ENCODE results near the gene POU1F1. TPM values are rescaled to one million over a fixed set of nuclear protein-coding genes. Genes with fewer than 3 reads are reported as not detected.

POU1F1 gene
- total RNA-seq, 1 donor from 2014 or later, result not detected

- no peak for TF ChIP-seq CTCF (IDR thresholded peaks at IDR 0.05; ENCODE audit: insufficient read depth, low read length, poor library complexity, severe bottlenecking)
- H3K36me3 ChIP-seq (ENCODE audit: control insufficient read depth, insufficient read depth, low read length), result no peaks in the 10 kb centered on the region
- no peak for DNase-seq (ENCODE audit: low read depth)
- no peaks in the 10 kb centered on the region for H3K27me3 ChIP-seq (ENCODE audit: control insufficient read depth, insufficient read depth, low read length)
- H3K4me3 ChIP-seq (ENCODE audit: low read depth, low read length), result no peak overlapping the region
These were observed 56.8 kb downstream of the POU1F1 start for GRCh38 chr3:87219611-87220010.

- no peaks in the 10 kb centered on the region for H3K36me3 ChIP-seq (ENCODE audit: control insufficient read depth, insufficient read depth, low read length)
- no peak overlapping the region for H3K4me3 ChIP-seq (ENCODE audit: low read depth, low read length)
- H3K27me3 ChIP-seq (ENCODE audit: control insufficient read depth, insufficient read depth, low read length), result no peaks in the 10 kb centered on the region
- no peak for TF ChIP-seq CTCF (IDR thresholded peaks at IDR 0.05; ENCODE audit: insufficient read depth, low read length, poor library complexity, severe bottlenecking)
- no peak for DNase-seq (ENCODE audit: low read depth)
These were observed 57.8 kb downstream of the POU1F1 start for GRCh38 chr3:87218560-87218959.

Other genes with a start within 250 kb of the POU1F1 start
- gene CHMP2B, start 49.3 kb downstream of the POU1F1 start, total RNA-seq, result 58.2 and 61.1 TPM in 2 replicates